ENCODE results near the gene SPOCK3.

DNA sequence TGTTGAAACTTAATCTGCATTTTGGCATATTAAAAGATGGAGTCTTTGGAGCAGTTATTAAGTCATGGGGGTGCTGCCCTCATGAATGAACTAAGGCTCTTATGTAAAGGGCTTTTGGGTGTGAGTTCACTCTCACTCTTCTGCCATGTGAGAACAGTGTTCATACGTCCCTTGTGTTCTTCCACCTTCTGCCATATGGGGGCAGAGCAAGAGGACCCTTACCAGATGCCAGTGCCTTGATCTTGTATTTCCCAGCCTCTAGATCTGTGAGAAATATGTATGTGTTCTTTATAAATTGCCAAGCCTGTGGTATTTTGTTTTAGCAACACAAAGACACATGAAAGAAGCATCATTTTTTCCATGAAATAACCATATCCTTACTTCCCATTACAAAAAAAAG is 213.9 kb downstream of the SPOCK3 start:
- no peak for TF ChIP-seq ZNF274 (IDR thresholded peaks at IDR 0.05; ENCODE audit: low read depth, low read length)
- TF ChIP-seq SUZ12 (IDR thresholded peaks at IDR 0.05; ENCODE audit: extremely low read depth, insufficient read depth, insufficient read length): no peak
- TF ChIP-seq YY1 (IDR thresholded peaks at IDR 0.05; ENCODE audit: insufficient read depth, insufficient read length): no peak

All from NT2/D1 (cell line).